ENCODE data around the gene USP15. TPM values are rescaled to one million over a fixed set of nuclear protein-coding genes. Genes with fewer than 3 reads are reported as not detected.

The USP15 gene
- total RNA-seq, 1 donor from 2014 or later = 87.3 TPM

- no peak for ATAC-seq
- intact Hi-C loops (cut with DNase I) = no loop called here
- no peak for TF ChIP-seq CTCF (IDR thresholded peaks at IDR 0.05)
These were observed 10.7 kb downstream of the USP15 start for GRCh38 chr12:62270872-62271271.

GRCh38 chr12:62272936-62273552, 12.8 kb downstream of the USP15 start:
- Histone ChIP-seq H3K4me3 (no peak overlapping the region), H3K27me3 (no peaks in the 10 kb centered on the region), H3K4me1 (peaks cover 69% of the 10 kb centered on the region), H3K36me3 (no peaks in the 10 kb centered on the region), H3K27ac (no peak overlapping the region), H3K9me3 (no peaks in the 10 kb centered on the region)
- no peak for ATAC-seq
- intact Hi-C loops (cut with DNase I) = no loop called here
- TF ChIP-seq CTCF (IDR thresholded peaks at IDR 0.05) = no peak
- DNase-seq = no peak

More at GRCh38 chr12:62270872-62271271, 10.7 kb downstream of the USP15 start:
- H3K27ac ChIP-seq = no peak overlapping the region
- no peak overlapping the region for H3K4me3 ChIP-seq
- peaks cover 73% of the 10 kb centered on the region for H3K4me1 ChIP-seq
- DNase-seq = no peak
- no peaks in the 10 kb centered on the region for H3K9me3 ChIP-seq
- no peaks in the 10 kb centered on the region for H3K36me3 ChIP-seq
- no peaks in the 10 kb centered on the region for H3K27me3 ChIP-seq

- TF ChIP-seq CTCF (IDR thresholded peaks at IDR 0.05) = no peak
- H3K4me1 ChIP-seq = peaks cover 61% of the 10 kb centered on the region
- intact Hi-C loops (cut with DNase I) = no loop called here
These were observed 13.6 kb downstream of the USP15 start for GRCh38 chr12:62273724-62274380.

GRCh38 chr12:62278022-62278421, 17.8 kb downstream of the USP15 start:
- H3K27me3 ChIP-seq = no peaks in the 10 kb centered on the region
- ATAC-seq (no peak), DNase-seq (no peak)
- H3K4me1 ChIP-seq = peaks cover 32% of the 10 kb centered on the region
- H3K36me3 ChIP-seq = no peaks in the 10 kb centered on the region
- no peak overlapping the region for H3K4me3 ChIP-seq
- intact Hi-C loops (cut with DNase I) = no loop called here
- H3K9me3 ChIP-seq = no peaks in the 10 kb centered on the region
- H3K27ac ChIP-seq = no peak overlapping the region
- no peak for TF ChIP-seq CTCF (IDR thresholded peaks at IDR 0.05)

More at GRCh38 chr12:62273724-62274380, 13.6 kb downstream of the USP15 start:
- H3K27ac ChIP-seq = no peak overlapping the region
- no peak overlapping the region for H3K4me3 ChIP-seq
- H3K27me3 ChIP-seq = no peaks in the 10 kb centered on the region
- DNase-seq (no peak), ATAC-seq (no peak)
- no peaks in the 10 kb centered on the region for H3K36me3 ChIP-seq
- H3K9me3 ChIP-seq = no peaks in the 10 kb centered on the region

- no peaks in the 10 kb centered on the region for H3K36me3 ChIP-seq
- no peaks in the 10 kb centered on the region for H3K9me3 ChIP-seq
- no peak for DNase-seq
These were observed 18.9 kb downstream of the USP15 start for GRCh38 chr12:62279058-62279457.

More at GRCh38 chr12:62279058-62279457, 18.9 kb downstream of the USP15 start:
- no peak overlapping the region for H3K4me3 ChIP-seq
- no peak for ATAC-seq
- intact Hi-C loops (cut with DNase I) = no loop called here
- H3K27me3 ChIP-seq = no peaks in the 10 kb centered on the region
- H3K27ac ChIP-seq = no peak overlapping the region
- H3K4me1 ChIP-seq = peaks cover 29% of the 10 kb centered on the region
- TF ChIP-seq CTCF (IDR thresholded peaks at IDR 0.05) = no peak

Data from upper lobe of right lung (tissue), 1 donor.